Rectal smooth muscle tissue (tissue), 1 donor: Measurements from ENCODE around the gene EXOSC10.
"Not testable (repeated sequence)": the region's sequence is repeated elsewhere in the genome, so short reads cannot be mapped to it uniquely, and the experiment has no call there.

Experiments used
- H3K27ac ChIP-seq: one replicate; pipeline ENCODE4 v1.7.0; 2013; ENCODE audit warnings: low read depth, low read length, inconsistent platforms
- H3K27me3 ChIP-seq: one replicate; pipeline ENCODE4 v1.7.0; 2013; ENCODE audit warnings: low read length; ENCODE audit not compliant: control insufficient read depth, insufficient read depth
- H3K36me3 ChIP-seq: one replicate; pipeline ENCODE4 v1.7.0; 2013; ENCODE audit warnings: low read length; ENCODE audit not compliant: control insufficient read depth, insufficient read depth
- H3K4me1 ChIP-seq: one replicate; pipeline ENCODE4 v1.7.0; 2013; ENCODE audit warnings: low read length; ENCODE audit not compliant: control insufficient read depth, insufficient read depth
- H3K4me3 ChIP-seq: one replicate; pipeline ENCODE4 v1.7.0; 2013; ENCODE audit warnings: low read length
- H3K9ac ChIP-seq: one replicate; pipeline ENCODE4 v1.7.0; 2013; ENCODE audit warnings: low read length

EXOSC10 gene

DNA sequence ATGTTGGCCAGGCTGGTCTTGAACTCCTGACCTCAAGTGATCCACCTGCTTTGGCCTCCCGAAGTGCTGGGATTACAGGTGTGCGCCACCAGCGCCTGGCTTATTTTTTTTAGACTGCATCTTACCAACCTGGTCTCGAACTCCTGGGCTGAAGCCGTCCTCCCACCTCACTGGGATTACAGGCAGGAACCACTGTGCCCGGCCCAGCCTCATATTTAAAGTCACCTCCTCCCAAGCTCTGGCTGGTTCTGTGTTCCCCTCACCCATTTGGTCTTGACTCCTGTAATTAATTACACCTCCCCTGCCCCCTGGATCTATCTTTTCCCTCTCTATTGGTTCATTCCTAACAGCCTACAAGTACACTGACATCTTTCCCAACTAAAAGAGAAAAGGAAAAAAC, 1.7 kb upstream of the EXOSC10 start:
- peaks cover 5% of the 10 kb centered on the region for H3K36me3 ChIP-seq
- H3K4me1 ChIP-seq: peaks cover 10% of the 10 kb centered on the region
- H3K27me3 ChIP-seq: no peaks in the 10 kb centered on the region
- no peak overlapping the region for H3K4me3 ChIP-seq
- H3K9ac ChIP-seq: no peak overlapping the region
- H3K27ac ChIP-seq: no peak overlapping the region

- H3K27me3 ChIP-seq, H3K9ac ChIP-seq, H3K36me3 ChIP-seq, H3K27ac ChIP-seq, H3K4me3 ChIP-seq, H3K4me1 ChIP-seq: not testable (repeated sequence)
These were observed 1.1 kb upstream of the EXOSC10 start for GRCh38 chr1:11100806-11101205.

DNA sequence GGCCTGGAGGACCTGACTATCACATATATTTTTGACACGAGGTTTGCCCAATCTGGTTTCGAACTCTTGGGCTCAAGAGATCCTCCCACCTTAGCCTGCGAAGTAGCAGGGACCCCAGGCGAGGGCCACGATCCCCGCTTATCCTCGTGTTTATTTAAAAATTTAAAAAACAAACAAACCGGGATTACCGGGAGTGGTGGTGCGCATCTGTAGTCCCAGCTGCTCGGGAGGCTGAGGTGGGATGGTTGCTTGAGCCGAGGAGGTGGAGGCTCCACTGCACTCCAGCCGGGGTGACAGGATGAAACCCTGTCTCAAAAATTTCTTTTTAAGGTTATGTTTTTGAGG, 452 bp upstream of the EXOSC10 start:
- Histone ChIP-seq H3K27me3 (no peaks in the 10 kb centered on the region), H3K4me3 (peak overlapping the region; percentile 87), H3K9ac (peak overlapping the region; percentile 70), H3K36me3 (peaks cover 5% of the 10 kb centered on the region), H3K4me1 (peaks cover 10% of the 10 kb centered on the region), H3K27ac (peak overlapping the region; percentile 73)

- Histone ChIP-seq H3K27me3 (no peaks in the 10 kb centered on the region), H3K36me3 (peaks cover 10% of the 10 kb centered on the region), H3K4me3 (peak overlapping the region; percentile 87), H3K9ac (peak overlapping the region; percentile 87), H3K4me1 (peaks cover 10% of the 10 kb centered on the region), H3K27ac (no peak overlapping the region)
These were observed 749 bp downstream of the EXOSC10 start for GRCh38 chr1:11098931-11099309.

- not testable (repeated sequence) for H3K4me1 ChIP-seq, H3K9ac ChIP-seq, H3K27ac ChIP-seq, H3K27me3 ChIP-seq, H3K4me3 ChIP-seq
- H3K36me3 ChIP-seq: peaks cover 31% of the 10 kb centered on the region
These were observed 15.9 kb downstream of the EXOSC10 start for GRCh38 chr1:11083784-11084183.

DNA sequence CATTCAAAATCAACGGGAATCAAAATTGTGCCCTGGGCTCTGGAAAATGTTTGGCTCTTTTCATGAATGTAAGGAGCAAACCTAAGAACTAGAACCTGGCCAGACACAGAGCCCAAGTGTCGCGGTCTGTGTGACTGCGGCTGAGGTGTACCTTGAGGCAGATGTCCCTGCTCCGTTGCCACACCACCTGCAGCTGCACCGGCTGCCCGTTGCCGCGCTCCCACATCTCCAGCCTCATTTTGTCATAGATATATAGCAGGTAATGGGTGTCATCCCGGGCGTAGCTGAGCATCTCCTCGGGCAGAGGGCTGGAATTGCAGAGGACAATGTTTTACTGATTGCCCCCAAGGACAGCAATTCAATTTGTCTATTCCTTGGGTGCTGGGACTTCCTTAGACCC, 18.7 kb downstream of the EXOSC10 start:
- Histone ChIP-seq H3K27me3 (no peaks in the 10 kb centered on the region), H3K27ac (no peak overlapping the region), H3K4me1 (no peaks in the 10 kb centered on the region), H3K4me3 (no peak overlapping the region), H3K9ac (no peak overlapping the region), H3K36me3 (peaks cover 32% of the 10 kb centered on the region)

DNA sequence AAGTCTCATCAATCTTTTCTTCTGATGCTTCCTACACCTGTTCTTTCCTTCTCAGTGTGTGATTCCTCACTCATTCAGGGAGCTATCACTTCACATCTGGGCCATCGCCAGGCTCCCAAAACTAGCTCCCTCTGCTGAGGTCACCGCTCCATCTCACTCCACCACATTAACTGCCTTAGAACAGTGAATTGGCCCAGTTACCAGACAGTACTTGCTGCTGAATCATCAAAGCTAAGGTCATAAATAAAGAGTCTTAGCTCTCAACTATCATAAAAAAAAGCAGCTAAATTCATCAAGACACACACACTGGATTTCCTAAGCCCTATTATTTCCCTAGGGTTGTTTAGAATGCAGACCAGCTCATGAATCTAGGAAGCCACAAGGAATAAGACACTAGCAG, 21.0 kb downstream of the EXOSC10 start:
- Histone ChIP-seq H3K9ac (no peak overlapping the region), H3K27me3 (no peaks in the 10 kb centered on the region), H3K27ac (no peak overlapping the region), H3K4me1 (no peaks in the 10 kb centered on the region), H3K36me3 (peaks cover 40% of the 10 kb centered on the region), H3K4me3 (no peak overlapping the region)

- H3K27ac ChIP-seq, H3K9ac ChIP-seq, H3K27me3 ChIP-seq, H3K4me3 ChIP-seq, H3K4me1 ChIP-seq: not testable (repeated sequence)
- peaks cover 56% of the 10 kb centered on the region for H3K36me3 ChIP-seq
These were observed 26.3 kb downstream of the EXOSC10 start for GRCh38 chr1:11073398-11073797.

DNA sequence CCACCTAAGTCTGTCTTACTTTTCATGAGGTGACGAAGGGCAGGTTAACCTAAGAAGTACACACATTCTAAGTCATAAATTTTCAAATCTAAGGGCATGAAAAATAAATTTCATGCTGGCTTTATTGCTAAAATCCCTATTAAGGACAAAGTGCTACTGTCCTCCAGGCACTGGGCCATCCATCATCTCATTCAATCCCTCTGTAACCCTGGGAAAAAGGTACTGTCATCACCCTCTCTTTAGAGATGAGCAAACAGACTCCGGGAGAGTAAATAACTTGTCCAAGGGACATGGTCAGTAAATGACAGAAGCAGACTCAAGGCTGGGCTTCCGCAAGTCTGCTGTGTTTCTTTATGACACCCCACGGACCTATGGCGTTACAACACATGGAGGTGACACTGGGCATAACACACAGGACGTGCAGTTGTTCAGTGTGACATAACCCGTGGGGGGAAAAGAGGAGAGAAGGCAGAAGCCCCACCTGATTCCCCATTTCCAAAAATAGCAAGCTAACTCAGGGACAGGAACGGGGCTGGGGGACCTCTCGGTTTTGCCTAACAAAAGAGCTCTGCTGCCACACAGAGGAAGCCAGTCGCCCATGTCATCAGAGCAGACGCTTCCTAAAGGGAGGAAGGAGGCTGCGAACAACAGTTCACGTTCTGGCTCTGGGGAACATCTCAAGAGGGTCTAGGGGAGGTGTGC, 27.3 kb downstream of the EXOSC10 start:
- Histone ChIP-seq H3K27me3 (no peaks in the 10 kb centered on the region), H3K36me3 (peaks cover 62% of the 10 kb centered on the region), H3K9ac (no peak overlapping the region), H3K27ac (no peak overlapping the region), H3K4me3 (no peak overlapping the region), H3K4me1 (no peaks in the 10 kb centered on the region)

DNA sequence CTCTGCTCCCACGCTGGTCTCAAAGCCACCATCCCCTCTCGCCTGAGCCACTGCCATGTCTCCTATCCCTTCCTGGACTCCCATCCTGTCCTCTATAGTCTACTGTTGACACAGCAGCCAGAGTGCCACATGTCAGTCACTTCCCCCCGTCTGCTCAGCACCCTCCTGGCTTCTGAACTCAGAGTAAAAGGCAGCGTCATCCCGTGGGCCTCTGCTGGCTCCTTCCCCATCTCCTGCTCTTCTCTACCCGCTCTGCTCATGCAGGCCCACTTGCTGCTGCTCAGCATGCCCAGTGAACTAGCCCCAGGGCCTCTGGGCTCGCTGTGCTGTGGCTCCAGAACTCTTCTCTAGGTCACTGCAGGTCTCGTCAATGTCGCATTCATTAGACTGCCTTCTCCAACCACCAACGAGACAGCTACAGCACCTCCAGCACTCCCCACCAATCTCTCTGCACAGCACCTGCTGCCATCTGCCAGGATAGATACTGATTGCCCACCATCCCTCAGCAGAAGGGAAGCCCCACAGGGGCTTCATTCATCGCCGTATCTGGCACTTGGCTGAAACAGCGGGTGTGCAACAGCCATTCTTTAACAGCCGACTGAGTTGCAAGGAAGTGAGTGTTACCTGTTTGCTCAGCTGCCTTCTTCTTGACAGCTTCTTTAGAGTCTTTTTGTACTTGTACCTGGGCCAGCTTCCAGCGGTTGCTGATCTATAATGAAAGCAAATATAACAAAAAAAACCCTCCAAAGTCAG, 28.0 kb downstream of the EXOSC10 start:
- Histone ChIP-seq H3K4me1 (no peaks in the 10 kb centered on the region), H3K27ac (no peak overlapping the region), H3K4me3 (no peak overlapping the region), H3K27me3 (no peaks in the 10 kb centered on the region), H3K36me3 (peaks cover 57% of the 10 kb centered on the region), H3K9ac (no peak overlapping the region)

DNA sequence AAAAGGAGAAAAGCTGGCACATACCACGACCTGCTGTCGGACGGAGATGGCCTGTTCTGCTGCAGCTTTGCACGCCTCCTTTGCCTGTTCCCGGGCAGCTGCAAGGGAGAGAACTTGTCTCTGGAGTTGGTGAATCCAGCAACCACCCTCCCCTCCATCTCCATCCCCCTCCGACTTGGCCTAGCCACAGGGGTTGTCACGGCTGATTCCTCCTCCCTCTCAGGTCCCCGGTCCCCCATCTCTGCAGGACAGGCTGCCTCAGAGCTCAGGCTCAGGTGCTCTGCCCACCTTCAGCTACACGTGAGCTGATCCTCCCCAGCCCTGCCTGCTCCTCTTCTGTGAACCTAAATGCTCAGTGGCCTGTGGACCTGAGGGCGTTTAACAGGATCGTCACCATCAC, 28.8 kb downstream of the EXOSC10 start:
- Histone ChIP-seq H3K27me3 (no peaks in the 10 kb centered on the region), H3K4me1 (no peaks in the 10 kb centered on the region), H3K27ac (no peak overlapping the region), H3K9ac (no peak overlapping the region), H3K36me3 (peaks cover 53% of the 10 kb centered on the region), H3K4me3 (no peak overlapping the region)

DNA sequence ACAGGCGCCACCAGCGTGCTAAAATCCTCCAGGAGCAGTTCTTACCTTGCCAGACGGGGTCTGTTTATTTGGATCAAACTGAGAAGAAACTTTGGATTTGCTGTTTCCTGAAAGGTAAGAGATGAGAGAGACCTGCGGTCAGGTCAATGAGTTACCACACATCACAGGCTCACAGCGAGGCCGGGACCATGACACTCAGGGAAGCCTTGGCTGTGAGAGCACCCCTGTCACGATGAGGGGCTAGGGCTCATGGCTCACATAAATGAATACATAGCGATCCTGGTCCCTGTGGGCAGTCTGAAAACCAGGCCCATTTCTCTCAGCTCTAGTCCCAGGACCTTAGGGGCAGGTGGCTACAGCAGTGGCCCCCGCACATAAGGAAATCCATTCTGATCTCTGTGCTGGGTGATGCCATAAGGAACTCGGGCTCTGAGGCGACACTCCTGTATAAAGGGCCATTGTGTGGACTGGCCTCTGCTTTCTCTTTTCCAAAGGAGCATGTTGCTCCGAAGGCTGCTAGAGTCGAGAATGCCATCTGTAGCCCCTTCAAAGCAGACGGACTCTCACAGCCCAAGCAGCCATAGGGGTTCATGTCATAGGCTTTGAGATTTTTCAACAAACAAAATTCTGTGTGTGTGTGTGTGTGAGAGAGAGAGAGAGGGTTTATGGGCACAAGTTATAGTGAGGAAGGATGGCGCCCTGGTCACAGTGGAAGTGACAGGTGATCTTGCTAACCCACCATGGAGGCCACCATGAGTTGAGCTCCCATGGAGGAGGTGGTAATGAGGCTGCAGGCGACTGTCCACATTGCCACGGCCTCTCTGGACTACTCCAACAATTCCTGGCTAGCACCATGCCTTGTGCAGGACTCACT, 30.8 kb downstream of the EXOSC10 start:
- H3K27ac ChIP-seq: no peak overlapping the region

More for the DNA sequence above, 30.8 kb downstream of the EXOSC10 start:
- Histone ChIP-seq H3K4me3 (no peak overlapping the region), H3K4me1 (no peaks in the 10 kb centered on the region), H3K36me3 (peaks cover 50% of the 10 kb centered on the region), H3K27me3 (no peaks in the 10 kb centered on the region), H3K9ac (no peak overlapping the region)
